ENCODE results near the gene SBNO2.

GRCh38 chr19:1080360-1081161 is 93.5 kb downstream of the SBNO2 start:
- TF ChIP-seq CTCF (IDR thresholded peaks at IDR 0.05), result no peak
- TF ChIP-seq EZH2 (IDR thresholded peaks at IDR 0.05), result no peak

Data from neural progenitor cell (in vitro differentiated cells).